GM21619 (cell line): ENCODE results near the gene BAIAP2L2.

ENCODE experiments used
- ATAC-seq: cut with Tn5 transposase; IDR thresholded peaks from one replicate; pipeline ENCODE4 v1.9.1; 2021; ENCODE audit not compliant: unreplicated experiment

The BAIAP2L2 gene

DNA sequence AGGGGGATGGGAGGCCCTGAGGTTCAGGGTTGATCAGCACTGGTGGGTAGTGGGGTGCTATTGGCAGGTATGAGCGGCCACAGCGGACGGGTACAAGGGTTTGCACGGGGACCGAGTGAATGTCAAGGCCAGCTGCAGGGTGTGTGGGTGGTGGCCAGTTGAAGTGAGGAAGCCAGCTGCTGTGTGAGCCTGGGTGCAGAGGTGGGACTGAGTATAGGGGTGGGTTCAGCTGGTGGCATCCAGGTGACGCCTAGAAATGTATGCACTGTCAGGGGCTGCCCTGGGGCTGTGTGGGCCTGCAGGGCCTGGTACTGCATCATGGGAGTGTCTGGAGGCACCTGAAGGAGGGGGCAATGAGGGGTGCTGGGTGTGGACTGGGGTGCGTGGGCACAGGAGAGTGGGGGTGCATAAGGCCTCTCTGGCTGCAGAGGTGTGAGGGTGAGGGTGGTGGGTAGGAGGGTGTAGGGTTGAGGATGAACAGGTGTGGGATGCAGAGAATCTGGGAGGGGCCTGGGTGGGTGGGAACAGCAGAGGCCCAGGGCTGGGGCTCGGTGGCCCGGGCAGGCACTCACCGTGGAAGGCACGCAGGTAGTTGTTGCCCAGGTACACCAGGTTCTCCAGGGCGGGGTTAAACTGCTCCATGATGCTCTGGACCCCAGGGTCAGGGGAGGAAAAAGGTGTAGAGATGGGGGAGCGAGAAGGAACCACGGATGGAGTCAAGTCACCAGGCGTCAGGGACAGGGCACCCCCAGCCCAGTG lies 1.7 kb downstream of the BAIAP2L2 start:
- ATAC-seq, result no peak

DNA sequence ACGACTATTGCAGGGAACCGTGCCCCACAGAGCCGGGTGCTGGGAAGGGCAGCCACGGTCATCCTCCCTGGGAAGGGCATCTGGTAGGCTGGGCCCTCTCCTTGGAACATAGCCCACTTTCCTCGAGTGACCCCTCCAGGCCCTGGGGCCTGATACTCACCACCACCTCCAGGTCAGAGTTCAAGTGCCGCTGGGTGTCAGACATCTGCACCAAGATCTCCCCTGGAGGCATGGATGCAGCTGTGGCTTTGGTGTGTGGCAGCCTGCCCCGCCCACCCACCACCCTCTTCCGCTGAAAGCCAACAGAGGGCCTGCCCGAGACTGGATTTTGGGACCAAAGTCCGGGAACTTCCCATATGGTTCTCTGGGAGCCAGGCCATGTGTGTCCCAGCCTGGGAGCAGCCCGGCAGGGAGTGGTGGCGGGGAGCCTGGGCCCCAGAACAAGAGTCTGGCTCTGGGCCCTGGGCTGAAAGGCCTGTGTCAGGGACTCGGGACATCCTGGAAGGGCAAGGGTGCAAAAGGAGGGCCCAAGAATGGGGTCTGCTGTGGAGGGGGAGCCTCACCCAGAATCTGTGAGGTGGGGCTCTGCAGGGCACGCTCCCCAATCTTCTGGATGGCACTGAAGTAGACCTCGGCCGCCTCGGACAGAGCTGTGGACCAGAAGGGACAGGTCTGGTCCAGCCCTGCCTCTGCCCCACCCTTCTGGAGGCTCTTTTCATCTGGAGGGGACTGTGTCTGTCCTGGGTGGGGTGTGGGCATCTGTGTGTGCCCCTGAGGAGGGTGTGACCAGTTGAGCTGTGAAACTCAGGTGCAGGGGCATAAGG lies 2.6 kb downstream of the BAIAP2L2 start:
- no peak for ATAC-seq

DNA sequence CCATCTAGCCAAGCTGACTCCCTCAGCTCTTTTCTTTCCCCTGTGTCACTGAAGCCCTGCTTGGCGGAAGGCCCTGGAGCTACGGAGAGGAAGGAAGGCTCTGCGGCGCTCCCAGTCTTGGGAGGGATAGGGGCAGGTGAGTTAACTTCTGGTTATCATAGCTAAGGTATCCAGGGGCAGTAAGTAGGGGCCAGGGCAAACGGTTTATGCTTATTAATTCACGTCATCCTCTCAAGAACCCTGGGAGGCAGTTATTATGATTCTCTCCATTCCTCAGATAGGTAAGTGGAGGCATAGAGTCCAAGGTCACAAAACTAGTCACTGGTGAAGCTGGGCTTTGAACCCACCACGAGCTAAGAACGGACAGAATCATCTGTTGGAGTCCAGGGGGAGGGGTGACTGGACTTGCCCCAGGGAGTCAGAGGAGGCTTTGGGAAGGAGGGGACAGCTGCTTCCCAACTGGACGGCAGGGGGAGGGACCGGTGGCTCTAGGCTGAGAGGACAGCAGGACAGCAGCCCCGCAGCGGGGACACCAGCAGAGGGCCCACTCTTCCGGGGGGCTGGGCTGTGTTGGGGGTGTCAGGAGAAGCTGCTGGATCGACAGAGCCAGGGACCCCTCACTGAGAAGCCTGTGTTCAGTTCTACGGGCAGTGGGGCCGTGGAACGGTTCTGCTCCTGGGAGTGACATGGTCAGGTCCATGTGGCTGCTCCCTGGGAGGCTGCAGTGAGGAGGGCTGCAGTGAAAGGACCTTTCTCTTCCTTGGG lies 3.5 kb downstream of the BAIAP2L2 start:
- no peak for ATAC-seq

DNA sequence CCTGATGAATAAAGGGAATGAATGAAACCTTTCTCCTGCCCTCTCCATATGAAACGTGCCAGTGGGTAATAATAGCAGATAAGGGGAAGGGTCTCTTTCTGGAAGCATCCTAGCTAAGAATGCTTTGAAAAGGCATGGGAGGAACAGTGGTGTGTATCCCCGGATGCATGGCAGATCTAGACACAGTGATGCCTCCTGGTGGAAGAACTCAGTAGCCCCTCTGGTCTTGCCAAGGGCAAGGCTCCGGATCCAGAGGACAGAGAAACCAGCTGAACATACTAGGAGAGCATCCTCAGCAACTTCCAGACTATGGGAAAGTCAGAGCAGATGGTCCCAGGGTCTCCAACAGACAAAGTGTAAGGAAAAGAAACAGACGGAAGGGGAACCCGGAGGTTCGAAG lies 6.4 kb downstream of the BAIAP2L2 start:
- no peak for ATAC-seq

DNA sequence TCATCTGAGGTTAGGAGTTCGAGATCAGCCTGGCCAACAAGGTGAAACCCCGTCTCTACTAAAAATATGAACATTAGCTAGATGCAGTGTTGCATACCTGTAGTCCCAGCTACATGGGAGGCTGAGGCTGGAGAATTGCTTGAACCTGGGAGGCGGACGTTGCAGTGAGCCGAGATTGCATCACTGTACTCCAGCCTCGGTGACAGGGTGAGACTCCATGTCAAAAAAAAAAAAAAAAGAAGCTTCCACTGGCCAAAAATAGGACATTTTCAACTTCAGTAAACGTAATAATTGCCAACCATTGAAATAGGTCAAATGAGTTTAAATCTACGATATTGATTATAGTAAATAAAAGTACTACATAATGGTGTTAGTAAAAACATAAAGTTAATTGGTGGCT lies 6.8 kb downstream of the BAIAP2L2 start:
- no peak for ATAC-seq

DNA sequence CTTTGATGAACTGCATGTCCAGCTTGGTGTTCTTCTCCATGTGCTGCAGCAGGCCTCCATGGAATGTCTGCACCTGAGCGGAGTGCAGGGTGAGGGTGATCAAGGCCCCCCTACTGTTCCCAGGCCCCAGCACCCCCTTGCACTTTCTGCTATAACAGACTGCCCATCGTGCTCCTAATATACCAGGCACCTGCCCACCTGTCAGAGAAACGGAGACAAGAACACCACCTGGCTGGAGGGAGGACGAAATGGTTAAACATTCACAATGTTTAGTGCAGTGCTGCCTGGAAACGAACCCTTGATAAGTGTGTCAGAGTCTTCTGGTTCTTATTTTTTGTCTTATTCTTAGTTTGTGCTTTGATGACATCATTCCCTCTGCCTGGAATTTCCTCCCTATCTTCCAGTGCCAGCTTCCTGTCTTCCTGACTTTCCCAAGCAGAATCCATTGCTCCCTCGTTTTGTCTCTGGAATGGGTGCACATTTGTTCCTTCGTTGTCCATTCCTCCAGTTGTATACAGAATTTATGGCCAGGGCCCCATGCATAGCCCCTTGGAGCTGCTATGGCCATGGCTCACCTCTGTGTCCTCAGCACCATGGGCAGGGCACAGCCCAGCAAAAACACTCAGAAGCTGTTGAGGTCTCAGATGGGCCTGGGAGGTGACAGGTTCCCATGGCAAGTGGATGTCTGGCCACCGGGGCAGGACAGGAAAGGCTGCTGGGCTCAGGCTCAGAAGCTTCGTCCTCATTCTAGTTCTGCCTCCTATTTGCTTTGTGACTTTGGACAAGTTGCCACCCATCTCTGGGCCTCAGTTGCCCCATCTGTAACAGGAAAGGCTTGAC lies 11.9 kb downstream of the BAIAP2L2 start:
- no peak for ATAC-seq

DNA sequence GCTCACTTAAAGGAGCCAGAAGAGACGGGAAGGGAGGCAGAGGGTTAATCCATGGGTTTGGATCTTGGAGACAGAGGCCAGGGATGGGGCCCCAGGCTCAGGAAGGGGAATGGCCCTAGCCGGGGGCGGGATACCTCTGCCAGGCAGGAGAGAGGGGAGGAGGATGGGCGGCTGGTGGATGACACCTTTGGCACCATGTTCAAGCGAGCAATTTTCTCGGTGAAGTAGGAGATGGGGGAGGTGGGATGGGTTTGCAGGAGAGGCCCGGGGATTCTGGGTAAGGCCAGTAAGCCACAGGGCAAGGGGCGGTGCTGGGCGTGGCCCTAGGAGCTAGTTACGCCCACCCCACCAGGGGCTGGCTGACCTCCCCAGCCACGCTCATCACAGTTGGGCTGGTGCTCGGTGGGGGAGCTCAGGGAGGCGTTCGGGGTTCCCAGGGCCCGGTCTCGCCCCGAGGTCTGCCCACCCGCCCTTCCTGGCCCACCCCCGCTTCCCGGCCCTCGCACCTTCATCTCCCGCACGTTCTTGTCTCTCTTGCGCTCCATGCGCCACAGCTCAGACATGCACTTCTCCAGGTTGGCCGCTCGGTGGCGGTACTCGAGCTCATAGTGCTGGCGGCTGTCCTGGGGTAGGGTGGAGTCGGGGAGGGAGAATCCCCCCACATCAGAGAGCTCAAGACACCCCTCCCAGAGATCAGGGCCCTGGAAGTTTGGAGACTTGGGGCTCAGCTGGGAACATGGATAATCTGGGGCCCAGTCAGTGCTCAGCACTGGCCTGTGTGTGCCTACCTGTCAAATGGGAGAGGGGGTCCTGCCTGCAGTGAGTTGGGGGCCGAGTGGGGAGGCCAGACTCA lies 12.7 kb downstream of the BAIAP2L2 start:
- ATAC-seq, result no peak

DNA sequence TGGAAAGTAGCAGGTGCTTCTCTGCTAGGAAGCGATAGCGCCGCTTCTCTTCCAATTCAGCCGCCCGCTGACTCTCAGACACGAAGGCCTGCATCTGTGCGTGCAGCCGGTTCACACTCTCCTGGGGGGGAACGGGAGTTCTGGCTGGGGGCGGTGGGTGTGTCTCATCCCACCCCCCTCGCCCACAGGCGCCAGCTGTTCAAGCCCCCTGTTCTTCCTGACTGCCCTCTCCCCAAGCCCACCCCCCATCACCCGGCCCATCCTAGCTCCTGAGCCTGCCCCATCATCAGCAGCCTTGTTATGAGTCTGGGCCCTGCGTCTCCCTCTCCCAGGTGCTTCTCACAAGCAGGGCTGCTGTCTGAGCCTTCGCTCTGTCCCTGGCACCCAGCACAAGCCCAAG lies 13.4 kb downstream of the BAIAP2L2 start:
- ATAC-seq, result no peak

DNA sequence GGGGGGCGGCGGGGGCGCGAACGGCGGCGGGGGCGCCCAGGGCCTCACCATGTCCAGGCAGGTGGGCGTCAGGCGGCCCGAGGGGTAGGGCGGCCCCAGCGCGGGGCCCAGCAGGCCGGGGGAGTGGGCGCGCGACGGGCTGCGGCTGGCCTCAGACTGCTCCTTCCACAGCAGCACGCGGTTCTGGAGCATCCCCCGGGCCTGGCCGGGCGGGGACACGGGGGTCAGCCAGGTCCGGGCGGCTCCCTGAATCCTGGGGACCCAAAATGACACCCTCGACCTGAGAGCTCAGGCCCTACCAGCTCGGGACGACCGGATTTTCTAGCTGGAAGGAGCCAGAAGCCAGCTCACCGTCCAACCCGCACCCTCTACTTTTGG lies 21.0 kb downstream of the BAIAP2L2 start:
- ATAC-seq, result no peak

DNA sequence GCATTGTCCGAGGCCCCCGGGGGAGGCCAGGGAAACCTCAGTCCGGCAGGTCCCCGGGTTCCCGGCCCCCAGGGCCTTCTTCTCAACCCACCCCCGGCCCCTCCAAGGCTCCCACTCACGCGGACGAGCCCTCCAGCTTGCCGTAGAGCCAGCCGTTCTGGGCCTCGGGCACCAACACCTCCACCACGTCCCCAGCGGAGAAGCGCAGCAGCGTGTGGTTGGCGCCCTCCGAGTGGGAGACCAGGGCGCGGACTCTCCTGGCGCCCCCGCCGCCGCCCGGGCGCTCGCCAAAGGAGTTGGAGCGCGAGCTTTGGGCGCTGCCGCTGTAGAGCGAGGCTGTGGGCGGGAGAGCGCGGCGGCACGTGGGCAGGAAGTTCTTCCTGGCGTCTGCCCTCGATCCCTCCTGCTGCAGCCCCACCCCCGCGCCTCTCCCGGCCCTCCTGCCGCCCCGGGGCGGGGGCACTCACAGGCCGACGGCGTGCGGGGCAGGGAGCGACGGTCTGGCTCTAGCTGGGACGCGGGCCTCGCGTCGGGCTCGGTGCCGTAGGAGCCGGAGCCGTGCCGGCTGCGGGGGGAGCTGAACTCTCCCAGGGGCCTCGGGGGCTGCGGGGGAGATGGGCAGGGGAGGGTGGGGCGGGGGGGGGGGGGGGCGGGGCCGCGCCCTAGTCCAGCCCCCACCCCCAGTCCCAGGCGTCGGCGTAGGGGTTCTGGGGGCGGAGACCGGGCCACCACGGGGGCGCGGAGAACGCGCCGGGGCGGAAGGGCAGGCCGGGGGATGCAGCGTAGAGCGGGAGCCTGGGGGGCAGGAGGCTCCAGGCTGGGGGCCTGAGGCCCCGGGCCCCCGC lies 21.6 kb downstream of the BAIAP2L2 start:
- ATAC-seq, result no peak

DNA sequence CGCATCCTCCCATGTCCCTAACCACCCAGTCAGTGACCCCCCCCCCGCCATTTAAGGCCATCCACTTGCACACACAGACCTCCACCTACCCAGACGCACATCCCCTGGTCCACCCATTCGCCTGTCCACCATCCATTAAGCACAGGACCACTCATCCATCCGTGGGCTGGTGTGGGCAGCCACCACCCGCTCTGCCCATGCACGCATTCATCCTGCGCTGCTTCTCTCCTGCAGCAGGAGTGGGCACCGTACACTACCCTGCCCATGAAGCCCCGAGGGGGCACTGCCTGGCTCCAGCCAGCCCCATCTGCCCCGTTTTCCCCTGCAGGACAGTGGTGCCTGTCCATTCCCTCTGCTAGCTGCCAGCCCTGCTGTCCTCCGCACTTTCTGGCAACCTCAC lies 22.6 kb downstream of the BAIAP2L2 start:
- ATAC-seq, result no peak

DNA sequence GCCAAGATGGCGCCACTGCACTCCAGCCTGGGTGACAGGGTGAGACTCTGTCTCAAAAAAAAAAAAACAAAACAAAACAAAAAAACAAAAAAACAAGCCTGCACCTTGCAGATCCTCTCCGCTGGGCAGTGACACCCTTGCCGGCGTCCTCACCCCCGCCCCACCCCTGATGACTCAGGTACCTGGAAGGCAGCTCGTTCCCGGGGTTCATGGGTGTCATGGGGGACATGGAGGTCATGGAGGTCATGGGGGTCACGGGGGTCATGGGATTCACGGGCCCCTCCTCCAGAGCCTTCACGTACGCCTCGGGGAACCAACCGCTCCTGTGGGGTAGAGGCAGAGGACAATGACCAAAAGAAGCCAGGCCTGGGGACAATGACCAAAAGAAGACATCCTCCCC lies 23.5 kb downstream of the BAIAP2L2 start:
- no peak for ATAC-seq

DNA sequence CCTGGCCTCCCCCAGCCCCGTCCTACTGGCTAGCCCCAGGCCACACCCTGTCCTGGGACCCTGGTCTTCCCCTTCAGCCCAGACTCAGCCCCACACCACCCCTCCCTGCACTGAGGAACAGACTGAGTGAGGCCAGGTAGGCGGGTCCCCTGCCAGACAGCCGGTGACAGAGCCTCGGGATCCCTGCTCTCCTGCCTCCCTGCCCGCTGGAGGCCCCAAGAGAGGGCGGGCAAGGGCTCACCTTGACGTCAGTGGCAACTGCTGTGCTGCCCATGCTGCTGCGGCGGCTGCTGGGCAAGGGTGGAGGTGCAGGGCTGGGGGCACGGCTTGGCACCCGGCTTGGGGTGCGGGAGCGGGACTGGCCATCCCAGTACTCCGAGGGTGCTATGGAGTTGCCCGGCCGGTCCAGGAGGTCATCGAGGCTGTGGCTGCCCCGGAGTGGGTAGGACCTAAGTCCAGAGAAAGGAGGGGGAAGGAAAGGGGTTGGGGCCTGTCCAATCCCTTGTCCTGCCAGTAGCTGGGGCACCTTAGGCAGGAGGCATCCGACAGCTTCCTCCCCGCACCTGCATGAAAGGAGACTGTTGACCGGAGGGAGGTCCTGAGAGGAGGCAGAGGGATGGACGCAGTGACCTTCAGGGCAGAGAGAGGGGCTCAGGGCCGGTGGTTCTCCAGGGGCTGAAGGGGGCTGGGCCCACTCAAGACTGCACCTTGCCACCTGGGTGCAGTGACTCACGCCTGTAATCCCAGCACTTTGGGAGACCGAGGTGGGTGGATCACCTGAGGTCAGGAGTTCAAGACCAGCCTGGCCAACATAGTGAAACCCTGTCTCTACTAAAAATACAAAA lies 24.3 kb downstream of the BAIAP2L2 start:
- no peak for ATAC-seq

DNA sequence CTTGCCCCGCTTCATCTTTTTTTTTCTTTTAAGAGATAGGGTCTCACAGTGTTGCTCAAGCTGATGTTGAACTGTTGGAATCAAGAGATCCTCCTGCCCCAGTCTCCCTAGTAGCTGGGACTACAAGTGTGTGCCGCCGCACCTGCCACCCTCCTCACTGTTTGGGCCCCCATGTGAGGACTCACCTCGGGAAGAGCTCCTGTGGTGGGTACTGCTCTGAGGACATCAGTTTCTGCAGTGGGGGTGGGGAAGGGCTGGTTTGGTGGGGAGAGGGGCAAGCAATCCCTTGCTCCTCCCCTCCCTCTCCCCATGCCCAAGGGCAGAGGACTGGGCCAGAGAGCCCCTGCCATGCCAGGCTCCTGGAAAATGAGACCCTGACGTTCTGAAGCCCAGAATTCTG lies 25.0 kb downstream of the BAIAP2L2 start:
- no peak for ATAC-seq

DNA sequence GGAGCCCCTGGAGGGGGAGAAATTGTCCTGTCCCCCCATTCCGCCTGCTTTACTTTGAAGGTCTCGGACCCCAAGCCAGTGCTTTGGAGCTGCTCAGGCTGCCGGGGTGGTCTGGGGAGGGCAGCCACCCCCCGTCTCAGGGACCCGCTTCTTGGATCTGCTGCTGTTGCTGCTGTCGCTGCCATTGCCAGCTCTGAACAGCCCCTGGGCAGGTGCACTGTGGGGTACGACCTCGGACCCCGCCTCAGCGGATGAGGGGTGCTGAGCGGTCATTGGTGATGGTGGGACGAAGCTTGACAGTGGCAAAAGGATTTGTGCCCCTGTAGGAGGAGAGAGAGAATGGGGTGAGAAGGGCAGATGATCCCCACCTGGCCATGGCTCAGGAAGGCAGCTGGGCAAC lies 25.4 kb downstream of the BAIAP2L2 start:
- ATAC-seq, result no peak

DNA sequence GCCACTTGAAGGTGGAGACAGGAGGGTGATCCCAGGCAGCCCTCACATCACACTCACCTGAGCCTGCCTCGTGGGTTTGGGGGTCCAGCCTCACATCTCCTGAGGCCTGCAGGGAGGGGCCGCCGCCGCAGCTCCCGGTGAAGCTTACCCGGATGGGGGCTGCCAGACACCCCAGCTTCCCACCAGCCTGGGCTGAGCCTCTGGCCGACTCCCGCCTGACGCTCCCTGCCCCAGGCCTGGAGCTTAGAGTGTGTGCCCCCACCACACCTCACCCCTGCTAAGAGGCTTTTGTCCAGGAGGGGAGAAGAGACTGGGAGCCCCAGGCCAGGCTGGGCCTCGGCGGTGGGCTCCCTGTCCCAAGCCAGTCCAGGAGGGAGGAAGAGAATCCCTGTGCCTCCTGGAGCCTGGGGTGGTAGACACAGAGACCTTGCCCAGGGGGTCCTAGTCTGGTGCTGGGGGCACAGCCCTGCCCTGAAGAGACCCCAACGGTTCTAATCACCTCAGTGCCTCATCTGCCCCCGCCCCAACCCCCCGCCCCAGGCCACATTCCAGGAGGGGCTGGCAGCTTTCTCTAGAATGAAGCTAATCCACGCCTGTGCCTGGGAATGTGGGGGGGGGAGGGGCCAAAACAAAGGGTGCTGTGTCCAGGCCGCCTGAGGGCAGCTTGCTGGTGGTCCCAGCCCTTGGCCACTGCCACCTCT lies 26.4 kb downstream of the BAIAP2L2 start, which contains the start of gene SLC16A8:
TSS of gene SLC16A8 (minus strand) at position 254 of the 701 bp plus-strand sequence. CDS start 1,311 bp downstream, outside the sequence.
- ATAC-seq, result no peak

DNA sequence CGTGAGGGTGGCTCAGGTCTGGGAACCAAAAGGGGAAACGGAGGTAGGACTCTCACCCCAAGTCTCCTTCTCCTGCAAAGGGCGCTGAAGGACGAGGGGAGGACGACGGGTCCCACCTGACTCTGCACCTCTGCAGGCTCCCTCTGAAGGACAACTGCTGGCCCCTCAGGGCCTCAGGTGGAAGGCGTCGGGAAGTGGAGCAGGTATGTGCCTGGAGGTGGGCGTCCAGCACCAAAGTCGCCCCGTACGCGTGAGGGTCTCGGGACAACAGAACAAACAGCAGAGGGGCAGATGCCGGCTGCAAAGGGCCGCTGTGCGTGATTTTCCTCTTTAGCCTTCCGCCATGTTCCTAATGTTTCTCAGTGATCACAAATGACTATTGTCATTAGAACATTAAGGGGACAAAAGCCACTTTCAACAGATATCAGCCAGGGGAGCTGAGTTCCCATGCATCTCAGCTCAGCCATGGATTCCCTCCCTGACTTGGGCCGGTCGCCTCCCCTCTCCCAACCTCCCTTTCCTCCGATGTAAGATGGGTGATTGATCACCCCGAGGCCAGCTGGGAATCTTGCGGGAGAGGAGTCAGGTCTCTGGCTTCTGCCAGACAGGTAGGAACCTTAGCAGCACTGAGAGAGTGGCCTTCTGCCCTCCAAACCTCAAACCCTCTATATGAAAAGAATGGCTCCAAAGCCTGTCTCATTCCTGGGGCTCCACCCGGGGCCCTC lies 27.3 kb downstream of the BAIAP2L2 start:
- ATAC-seq, result no peak
